H1 (cell line): Measurements from ENCODE around the gene IDE.

ENCODE experiments used
- ASH2L ChIP-seq: fragments of 200-600, 300-600 bp; sonication (generic); IDR thresholded peaks from one replicate; pipeline ENCODE4 v1.7.1; 2017; ENCODE audit warnings: low read length
- CTCF ChIP-seq, 3 experiments: IDR thresholded peaks; 1 replicate in 2 of 3; 2 replicates in 1 of 3; pipeline versions ENCODE4 v1.5.1 to v1.6.1; 2011; ENCODE audit warnings: low read length in 3 of 3, mild to moderate bottlenecking in 3 of 3, inconsistent platforms in 2 of 3, low read depth in 1 of 3, moderate library complexity in 1 of 3; ENCODE audit not compliant: insufficient read depth in 1 of 3; ENCODE audit errors: control extremely low read depth in 1 of 3
- EP300 ChIP-seq, 2 experiments: IDR thresholded peaks; 1 replicate in 1 of 2; 2 replicates in 1 of 2; pipeline ENCODE4 v1.6.1; 2011 to 2012; ENCODE audit warnings: low read depth in 2 of 2, low read length in 2 of 2, mild to moderate bottlenecking in 2 of 2, borderline replicate concordance in 1 of 2, inconsistent platforms in 1 of 2, moderate library complexity in 1 of 2
- GTF2F1 ChIP-seq: IDR thresholded peaks from 2 replicates; pipeline ENCODE4 v1.6.1; 2012; ENCODE audit warnings: low read depth, low read length, improper control_type of control experiment, borderline replicate concordance
- JUN ChIP-seq: IDR thresholded peaks from 2 replicates; pipeline ENCODE4 v1.6.1; 2011; ENCODE audit warnings: low read depth, mild to moderate bottlenecking, improper control_type of control experiment, low read length
- POLR2A ChIP-seq, 2 experiments: IDR thresholded peaks; 1 replicate in 1 of 2; 2 replicates in 1 of 2; pipeline ENCODE4 v1.6.1; 2011; ENCODE audit warnings: low read depth in 2 of 2, low read length in 2 of 2, mild to moderate bottlenecking in 2 of 2; ENCODE audit errors: control extremely low read depth in 1 of 2
- POLR2AphosphoS5 ChIP-seq: IDR thresholded peaks from 2 replicates; pipeline ENCODE4 v1.6.1; 2011; ENCODE audit warnings: low read depth, low read length
- RXRA ChIP-seq: IDR thresholded peaks from 2 replicates; pipeline ENCODE4 v1.6.1; 2011; ENCODE audit warnings: low read depth, mild to moderate bottlenecking, low read length, moderate library complexity; ENCODE audit not compliant: insufficient read depth
- SUZ12 ChIP-seq: fragments of 200-600 bp; sonication (generic); IDR thresholded peaks from 2 replicates; pipeline ENCODE4 v1.6.1; 2012; ENCODE audit warnings: mild to moderate bottlenecking, inconsistent platforms, low read length, moderate library complexity, mixed read lengths

- no peak for TF ChIP-seq GTF2F1
- TF ChIP-seq POLR2AphosphoS5: no peak
- TF ChIP-seq POLR2A (IDR thresholded peaks at IDR 0.05; ENCODE audit: control extremely low read depth in 1 of 2, low read depth in 2 of 2, low read length in 2 of 2): no peak
- no peak for TF ChIP-seq CTCF (IDR thresholded peaks at IDR 0.05; ENCODE audit: control extremely low read depth in 1 of 3, insufficient read depth in 1 of 3, low read depth in 1 of 3, low read length in 3 of 3)
- no peak for TF ChIP-seq RXRA
- no peak for TF ChIP-seq ASH2L
- TF ChIP-seq SUZ12: no peak
- TF ChIP-seq JUN: no peak
- TF ChIP-seq EP300 (IDR thresholded peaks at IDR 0.05; ENCODE audit: borderline replicate concordance in 1 of 2, low read depth in 2 of 2, low read length in 2 of 2): no peak
Measured at GRCh38 chr10:92404612-92405418, 169.1 kb downstream of the IDE start.
